Subcutaneous adipose tissue (tissue), 4 donors: ENCODE measurements around the gene PRND. TPM values are rescaled to one million over a fixed set of nuclear protein-coding genes. Genes with fewer than 3 reads are reported as not detected.

Experiments
- total RNA-seq, 4 donors: library from RNA; depleted of rRNA; stranded (reverse); fragments of >200 nt; gene quantifications; one replicate each; pipeline ENCODE4 v1.1.0, GENCODE V29; 2016
- TF ChIP-seq, protein P1 (sequence below): fragments of 450-650 bp; IDR thresholded peaks from one replicate; pipeline ENCODE4 v1.5.1; 2016; ENCODE audit warnings: low read depth, mild to moderate bottlenecking, control low read depth, antibody characterized with exemption, moderate library complexity

The PRND gene
- total RNA-seq, 4 donors from 2014 or later, result not detected

- TF ChIP-seq, protein P1, sequence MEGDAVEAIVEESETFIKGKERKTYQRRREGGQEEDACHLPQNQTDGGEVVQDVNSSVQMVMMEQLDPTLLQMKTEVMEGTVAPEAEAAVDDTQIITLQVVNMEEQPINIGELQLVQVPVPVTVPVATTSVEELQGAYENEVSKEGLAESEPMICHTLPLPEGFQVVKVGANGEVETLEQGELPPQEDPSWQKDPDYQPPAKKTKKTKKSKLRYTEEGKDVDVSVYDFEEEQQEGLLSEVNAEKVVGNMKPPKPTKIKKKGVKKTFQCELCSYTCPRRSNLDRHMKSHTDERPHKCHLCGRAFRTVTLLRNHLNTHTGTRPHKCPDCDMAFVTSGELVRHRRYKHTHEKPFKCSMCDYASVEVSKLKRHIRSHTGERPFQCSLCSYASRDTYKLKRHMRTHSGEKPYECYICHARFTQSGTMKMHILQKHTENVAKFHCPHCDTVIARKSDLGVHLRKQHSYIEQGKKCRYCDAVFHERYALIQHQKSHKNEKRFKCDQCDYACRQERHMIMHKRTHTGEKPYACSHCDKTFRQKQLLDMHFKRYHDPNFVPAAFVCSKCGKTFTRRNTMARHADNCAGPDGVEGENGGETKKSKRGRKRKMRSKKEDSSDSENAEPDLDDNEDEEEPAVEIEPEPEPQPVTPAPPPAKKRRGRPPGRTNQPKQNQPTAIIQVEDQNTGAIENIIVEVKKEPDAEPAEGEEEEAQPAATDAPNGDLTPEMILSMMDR, result no peak
Observed at GRCh38 chr20:4708036-4708435, 13.7 kb upstream of the PRND start.

GRCh38 chr20:4708856-4709255 is 12.9 kb upstream of the PRND start:
- TF ChIP-seq, protein P1, result no peak

GRCh38 chr20:4709261-4710105 is 12.2 kb upstream of the PRND start:
- TF ChIP-seq, protein P1, result no peak

GRCh38 chr20:4710106-4710475 is 11.6 kb upstream of the PRND start:
- TF ChIP-seq, protein P1, result no peak

- TF ChIP-seq, protein P1, result no peak
Observed at GRCh38 chr20:4711511-4711910, 10.2 kb upstream of the PRND start.

DNA sequence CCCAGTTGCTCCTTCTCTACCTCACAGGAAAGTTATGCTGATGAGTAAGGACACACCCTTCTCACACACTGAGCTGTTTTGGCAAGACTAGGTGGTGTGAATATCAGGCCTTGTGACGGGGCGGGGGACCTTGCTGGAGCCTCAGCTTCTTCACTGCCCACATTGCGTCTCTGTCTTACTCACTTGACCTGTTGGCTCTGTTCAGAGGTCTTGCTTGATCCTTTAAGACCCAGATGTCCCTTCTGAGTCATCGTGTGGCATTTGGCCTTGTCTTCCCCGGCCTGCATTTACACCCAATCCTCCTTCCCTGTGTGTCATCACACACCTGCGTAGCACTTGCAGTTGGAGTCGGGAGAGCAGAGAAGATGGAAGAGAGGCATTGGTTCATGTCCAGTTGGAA is 8.3 kb upstream of the PRND start:
- TF ChIP-seq, protein P1, result no peak

- TF ChIP-seq, protein P1, result no peak
Observed at GRCh38 chr20:4714818-4715217, 6.9 kb upstream of the PRND start.
